ENCODE results near the gene CHST13. TPM values are rescaled to one million over a fixed set of nuclear protein-coding genes. Genes with fewer than 3 reads are reported as not detected.

Gene CHST13
- polyA plus RNA-seq, 4 donors: 3.7 to 6.6 (median 4.5) TPM

DNA sequence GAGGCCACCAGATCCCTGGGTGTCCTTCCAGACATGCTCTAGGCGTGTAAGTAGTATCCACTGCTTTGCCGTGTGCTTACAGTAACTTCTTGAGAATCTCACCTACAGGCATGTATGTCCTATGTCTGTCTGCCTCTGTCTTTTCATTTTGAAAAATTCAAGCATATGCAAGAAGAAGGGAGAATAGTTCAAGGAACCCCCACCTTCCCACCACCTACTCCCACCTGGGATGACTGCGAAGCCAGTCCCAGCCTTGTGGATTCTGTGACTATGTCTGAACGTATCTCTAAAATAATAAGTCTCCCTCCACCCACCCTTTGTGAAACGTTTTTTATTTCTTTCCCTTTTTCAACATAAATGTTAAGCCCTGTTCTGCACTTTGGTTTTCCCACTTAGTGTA is 15.0 kb downstream of the CHST13 start:
- no peak for DNase-seq (ENCODE audit: low read depth in 4 of 4, low spot score in 3 of 4)

DNA sequence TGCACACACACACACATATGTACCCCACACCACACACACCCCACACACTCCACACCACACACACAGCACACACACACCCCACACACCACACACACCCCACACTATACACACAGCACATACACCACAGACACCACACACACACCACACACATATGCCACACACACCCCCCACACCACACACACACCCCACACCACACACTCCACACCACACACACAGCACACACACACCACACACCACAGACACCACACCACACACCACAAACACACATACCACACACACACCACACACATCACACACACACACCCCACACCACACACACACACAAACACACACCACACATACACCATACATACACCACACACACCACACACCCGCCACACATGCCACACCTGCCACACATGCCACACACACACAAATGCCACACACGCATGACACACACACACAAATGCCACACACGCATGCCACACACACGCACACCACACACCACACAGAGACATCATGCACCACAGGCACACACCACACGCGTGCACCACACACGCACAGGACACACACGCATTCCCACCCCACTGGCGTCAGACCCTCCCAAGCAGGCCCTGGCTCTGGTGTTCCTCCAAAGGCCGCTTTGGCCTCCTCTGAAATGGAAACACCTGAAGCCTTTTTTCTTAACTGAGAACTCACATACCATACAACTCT is 15.7 kb downstream of the CHST13 start:
- DNase-seq (ENCODE audit: low read depth in 4 of 4, low spot score in 3 of 4): no peak

DNA sequence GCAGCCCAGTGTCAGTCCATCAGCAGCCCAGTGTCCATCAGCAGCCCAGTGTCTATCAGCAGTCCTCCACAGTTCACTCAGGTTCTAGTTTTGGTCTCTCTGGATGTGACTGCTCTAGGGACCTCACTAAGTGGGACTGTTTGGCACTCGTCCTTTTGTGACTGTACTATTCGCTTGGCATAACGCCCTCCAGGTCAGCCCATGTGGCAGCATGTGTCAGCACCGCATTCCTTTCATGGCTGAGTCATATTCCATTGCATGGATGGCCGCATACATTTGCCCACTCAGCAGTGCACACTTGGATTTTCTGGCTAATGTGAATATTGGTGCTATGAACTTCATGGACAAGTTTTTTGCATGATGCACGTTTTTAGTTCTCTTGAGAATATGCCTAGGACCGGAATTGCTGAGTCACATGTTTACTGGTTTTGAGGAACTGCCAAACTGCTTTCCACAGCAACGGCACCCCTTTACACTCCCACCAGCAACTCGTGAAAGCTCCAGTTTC is 16.4 kb downstream of the CHST13 start:
- no peak for DNase-seq (ENCODE audit: low read depth in 4 of 4, low spot score in 3 of 4)

DNA sequence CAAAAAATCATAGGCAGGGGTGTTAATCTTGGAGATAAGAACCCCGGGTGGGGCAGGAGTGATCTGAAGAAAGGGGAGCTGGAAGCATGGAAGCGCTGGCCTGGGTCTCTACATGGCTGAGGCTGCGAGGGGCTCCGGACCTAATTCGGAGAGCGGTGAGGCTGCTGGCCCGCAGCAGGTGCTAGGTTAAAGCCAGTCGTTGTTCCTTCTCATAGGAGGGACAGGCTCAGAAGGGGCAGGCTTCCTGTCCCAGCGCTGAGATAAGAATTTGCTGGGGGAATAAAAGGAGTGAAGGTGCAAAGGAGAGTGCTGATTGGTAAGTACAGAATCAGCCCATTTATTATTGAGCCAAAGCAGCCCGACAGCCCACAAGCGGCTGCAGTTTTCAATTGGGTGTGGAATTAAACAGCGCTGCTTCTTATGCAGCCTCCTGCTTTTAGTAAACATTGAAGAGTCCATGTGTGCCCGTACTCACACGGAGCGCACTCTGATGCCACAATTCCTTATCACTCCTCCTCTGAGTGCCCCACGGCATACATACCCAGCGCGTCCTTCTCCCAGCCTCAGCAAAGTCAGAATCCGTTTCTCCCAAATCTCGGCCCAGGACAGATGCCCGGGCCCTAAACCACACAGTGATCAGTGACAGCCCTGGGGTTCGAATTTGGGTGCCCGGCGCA is 17.1 kb downstream of the CHST13 start:
- no peak for DNase-seq (ENCODE audit: low read depth in 4 of 4, low spot score in 3 of 4)

DNA sequence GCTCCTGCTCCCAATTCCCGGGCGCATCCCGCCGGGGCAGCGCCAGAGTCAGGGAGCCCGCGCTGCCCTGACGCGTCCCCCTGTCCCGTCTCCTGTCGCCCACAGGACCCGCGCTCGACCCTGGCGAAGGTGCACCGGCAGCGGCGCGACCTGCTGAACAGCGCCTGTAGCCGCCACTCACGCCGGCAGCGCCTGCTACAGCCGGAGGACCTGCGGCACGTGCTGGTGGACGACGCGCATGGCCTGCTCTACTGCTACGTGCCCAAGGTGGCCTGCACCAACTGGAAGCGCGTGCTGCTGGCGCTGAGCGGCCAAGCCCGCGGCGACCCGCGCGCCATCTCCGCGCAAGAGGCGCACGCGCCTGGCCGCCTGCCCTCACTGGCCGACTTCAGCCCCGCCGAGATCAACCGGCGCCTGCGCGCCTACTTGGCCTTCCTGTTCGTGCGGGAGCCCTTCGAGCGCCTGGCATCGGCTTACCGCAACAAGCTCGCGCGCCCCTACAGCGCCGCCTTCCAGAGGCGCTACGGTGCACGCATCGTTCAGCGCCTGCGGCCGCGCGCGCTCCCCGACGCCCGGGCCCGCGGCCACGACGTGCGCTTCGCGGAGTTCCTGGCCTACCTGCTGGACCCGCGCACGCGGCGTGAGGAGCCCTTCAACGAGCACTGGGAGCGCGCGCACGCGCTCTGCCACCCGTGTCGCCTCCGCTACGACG is 17.8 kb downstream of the CHST13 start:
- DNase-seq (ENCODE audit: low read depth in 4 of 4, low spot score in 3 of 4): no peak

DNA sequence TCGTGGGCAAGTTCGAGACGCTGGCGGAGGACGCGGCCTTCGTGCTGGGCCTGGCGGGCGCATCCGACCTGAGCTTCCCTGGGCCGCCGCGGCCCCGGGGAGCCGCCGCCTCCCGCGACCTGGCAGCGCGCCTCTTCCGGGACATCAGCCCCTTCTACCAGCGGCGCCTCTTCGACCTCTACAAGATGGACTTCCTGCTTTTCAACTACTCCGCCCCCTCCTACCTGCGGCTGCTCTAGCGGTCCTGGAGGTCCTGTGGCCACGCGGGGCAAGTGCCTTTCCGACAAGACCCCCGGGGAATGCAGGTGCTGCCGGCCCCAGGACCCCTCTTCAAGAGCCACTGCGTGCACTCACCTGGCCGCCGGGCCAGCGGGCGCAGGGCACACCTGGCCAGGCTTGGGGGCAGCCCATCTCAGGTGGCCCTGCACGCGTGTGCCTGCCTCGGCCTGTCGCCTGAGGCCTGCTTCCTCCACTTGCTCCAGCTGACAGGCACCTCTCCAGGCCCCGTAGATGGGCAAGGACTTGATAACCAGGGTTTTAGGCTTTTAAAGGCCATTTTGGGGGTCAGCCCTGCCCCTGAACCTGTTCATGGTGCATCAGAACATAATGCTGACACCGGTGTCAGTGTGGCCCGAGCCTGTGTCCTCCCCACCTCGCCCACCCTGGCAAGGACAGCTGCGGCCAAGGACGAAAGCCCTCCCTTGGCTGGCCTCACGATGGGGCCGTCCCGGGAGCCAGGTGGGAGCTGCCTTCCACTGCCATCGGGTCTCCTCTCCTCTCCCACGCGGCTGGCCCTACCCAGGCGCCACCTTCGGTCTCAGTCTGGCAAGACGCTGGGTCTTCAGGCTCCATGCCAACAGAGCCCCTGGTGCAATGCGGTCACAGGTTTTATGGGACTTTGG is 18.6 kb downstream of the CHST13 start:
- no peak for DNase-seq (ENCODE audit: low read depth in 4 of 4, low spot score in 3 of 4)

DNA sequence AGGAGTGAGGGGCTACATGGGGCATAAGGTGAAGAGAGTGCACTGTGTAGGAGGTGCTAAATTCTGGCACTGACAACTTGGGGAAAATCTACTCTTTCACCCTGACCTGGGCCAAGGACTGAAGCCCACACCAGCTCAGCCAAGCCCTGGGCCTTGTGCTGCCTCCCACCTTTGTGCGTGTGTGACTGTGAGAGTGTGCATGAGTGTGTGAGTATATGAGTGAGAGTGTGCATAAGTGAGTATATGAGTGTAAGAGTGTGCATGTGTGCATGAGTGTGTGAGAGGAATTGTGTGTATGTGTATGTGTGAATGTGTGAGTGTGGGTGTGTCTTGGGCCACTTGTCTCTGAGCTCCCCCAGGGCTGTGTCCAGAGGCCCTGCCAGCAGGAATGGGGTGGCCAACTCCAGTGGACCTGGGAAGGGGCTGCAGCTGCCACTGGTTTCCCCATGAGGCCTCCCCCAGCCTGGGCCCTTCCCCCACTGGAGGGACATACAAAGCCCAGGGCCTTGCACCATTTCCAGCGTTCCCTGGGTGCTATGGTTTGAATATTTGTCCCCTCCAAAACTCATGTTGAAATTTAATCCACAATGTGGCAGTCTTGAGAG is 19.6 kb downstream of the CHST13 start:
- DNase-seq (ENCODE audit: low read depth in 4 of 4, low spot score in 3 of 4): no peak

DNA sequence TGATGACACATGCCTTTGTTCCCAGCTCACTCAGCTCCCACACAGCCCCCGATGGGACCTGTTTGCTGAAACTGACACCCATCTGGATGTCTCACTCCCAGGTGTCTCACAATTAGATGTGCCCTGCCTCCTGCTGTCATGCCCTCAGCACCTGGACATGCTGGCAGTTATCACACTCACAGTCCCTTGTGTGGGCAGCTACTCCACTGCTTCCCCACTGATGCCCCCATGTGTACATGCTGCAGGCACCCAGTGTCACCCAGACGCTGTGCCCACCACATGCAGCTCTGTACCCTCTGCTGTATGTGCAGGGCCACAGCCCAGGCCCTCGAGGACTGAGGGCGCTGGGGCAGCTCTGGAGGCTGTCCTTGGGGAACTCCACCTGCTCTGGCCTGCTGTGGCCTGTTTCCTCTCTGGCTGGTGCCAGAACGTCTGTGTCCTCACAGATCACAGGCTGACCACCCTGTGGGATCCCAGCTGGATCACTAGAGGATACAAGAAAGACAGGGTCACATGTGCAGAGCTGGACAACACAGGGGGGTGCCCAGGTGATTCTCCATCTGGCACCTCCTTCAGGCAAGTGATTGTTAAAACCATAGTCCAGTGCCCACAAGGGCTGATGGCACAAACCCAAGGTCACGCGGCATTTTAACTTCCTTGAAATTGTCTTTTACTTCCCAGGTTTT is 20.8 kb downstream of the CHST13 start:
- no peak for DNase-seq (ENCODE audit: low read depth in 4 of 4, low spot score in 3 of 4)

DNA sequence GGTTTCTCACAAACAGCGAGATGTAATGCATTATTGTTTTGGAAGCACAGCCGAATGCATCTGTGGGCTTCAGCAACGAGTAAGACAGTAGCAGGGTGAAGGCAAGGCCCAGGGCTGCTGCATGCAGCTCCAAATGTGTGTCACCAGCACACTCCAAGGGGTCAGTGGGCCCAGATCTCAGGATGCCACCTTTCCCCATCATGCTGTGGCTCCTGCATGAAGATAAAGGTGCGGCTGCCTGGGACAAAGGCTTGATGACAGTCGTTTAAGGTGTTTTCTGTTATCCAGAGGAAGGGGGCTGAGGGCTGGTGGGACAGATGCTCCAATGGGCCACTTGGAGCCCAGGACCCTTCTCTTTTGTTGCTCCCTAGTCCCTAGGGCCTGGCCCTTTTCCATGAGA is 21.6 kb downstream of the CHST13 start:
- no peak for DNase-seq (ENCODE audit: low read depth in 4 of 4, low spot score in 3 of 4)

DNA sequence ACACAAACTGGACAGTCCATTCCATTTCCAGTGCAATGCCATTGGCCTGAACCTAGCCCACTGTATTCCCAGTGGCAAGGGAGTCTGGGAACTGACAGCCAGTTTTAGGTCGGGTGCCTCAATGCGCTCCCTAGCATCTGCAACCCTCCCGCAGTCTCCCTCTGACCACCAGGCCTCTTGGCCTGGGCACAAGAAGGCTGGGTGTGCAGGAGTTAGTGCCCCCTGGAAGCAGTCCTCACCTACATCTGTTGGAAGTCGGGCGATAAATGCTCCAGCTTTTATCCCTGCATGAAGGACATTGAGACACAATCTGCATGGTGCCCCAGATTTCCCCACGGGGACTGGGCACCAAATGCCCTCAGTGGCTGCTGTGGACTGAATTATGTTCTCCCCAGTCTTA is 22.1 kb downstream of the CHST13 start:
- DNase-seq (ENCODE audit: low read depth in 4 of 4, low spot score in 3 of 4): no peak

DNA sequence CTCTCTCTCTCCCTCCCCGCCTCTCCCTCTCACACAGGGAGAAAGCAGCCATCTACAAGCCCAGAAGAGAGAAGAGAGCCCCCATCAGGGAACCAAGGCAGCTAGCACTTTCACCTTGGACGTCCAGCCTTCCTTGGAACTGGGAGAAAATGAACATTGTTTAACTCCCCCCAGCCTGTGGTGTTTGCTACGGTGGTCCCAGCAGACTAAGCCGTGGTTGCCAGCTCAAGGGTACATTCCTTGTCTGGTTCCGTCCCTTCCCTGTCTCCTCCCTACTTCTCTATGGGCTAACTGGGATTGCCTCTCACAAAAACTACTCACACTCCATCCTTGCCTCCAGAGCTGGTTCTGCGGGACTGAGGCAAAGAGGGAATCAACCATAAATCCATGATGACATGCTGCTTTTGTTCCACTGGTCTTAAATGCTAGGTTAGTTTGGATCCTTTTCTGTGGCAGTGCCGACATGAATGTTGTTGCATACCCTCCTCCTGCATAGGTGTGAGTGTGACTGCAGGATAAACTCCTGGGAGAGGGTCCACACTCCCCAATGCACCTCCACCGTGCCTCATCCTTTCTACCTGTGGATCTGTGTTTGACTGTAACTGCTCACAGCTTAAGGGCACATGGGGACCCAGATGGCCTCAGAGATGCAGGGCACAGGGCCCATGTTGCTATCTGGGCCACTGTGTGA is 22.7 kb downstream of the CHST13 start:
- no peak for DNase-seq (ENCODE audit: low read depth in 4 of 4, low spot score in 3 of 4)

DNA sequence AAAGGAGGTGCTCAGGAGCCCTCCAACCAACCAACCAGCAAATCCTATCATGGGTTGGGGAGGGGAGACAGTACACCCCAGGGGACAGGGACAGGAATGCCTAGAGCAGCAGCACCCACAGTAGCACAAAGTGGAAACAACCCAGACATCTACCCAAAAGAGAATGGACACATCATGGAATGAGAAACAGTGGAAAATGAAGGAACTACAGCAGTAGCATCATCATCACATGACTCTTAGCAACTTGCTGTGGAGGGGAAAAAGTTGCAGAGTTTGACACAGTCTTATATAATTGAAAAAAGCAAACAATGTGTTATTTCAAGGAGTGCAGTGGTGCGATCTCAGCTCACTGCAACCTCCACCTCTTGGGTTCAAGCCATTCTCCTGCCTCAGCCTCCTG is 23.8 kb downstream of the CHST13 start:
- DNase-seq (ENCODE audit: low read depth in 4 of 4, low spot score in 3 of 4): no peak

DNA sequence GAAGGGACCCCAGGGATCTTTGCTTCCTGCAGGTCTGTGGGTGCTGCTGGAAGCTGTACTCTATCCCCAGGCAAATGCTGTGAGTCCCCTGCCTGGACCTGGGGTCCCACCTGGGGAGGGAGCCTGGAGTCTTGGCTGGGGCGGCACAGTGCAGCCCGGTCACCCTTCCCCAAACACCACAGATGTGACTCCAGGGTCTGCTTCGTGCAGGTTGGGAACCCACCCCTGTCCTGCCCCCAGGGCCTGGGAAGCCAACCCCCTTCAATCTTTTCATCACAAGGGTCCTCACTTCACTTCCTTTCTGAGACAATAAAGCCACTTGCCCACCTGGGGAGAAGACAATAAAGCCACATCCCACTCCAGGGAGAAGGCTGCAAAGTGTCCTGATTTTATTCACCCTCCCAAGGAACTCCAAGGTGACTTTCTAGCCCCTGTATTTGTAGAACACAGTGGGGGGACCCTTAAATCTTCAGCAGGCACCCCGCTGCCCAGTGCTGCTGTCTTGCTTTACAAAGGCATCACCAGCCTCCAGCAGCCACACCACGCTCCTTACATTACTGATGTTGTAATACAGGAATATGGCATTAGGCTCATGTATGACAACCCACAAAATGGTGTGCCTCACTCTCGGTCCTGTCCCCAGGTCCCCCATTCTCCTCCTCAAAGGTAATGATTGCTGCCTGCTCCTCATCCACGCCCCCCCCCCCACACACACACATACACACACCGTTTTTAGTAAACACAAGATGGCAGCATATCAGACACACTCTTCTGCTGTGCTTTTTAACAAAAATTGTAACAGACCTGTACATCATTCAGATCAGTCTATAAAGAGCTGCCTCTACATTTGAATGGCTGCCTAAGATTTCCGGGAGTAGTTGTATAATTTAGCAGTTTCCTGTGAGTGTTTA is 24.9 kb downstream of the CHST13 start:
- DNase-seq (ENCODE audit: low read depth in 4 of 4, low spot score in 3 of 4): no peak

DNA sequence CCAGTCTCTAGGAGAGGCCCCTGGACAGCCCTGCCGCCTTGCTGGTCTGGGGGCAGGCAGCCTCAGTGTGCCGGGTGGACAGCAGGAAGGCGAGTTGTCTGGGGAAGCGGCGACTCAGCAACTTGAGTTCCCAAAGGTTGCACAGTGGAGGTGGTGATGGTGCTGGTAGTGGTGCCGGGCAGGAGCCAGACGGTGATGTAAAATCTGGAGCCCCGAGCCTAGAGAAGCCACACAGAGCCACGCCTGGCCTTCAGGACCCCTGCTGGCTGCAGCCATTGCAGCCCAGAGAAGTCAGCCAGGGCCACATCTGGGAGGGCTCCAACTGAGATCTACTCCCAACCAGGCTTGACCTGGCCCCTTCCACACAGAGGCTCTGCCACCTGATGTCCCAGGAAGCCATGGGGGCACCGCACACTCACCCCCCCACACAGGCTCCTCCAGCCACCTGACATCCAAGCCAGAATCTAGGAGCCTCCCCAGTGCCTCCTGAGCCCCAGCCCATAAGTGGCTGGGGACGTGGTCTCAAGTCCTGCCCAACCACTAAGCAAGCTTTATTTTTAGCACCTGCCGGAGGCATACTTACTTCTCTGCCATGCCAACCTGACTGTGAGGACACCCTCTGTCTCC is 26.0 kb downstream of the CHST13 start:
- no peak for DNase-seq (ENCODE audit: low read depth in 4 of 4, low spot score in 3 of 4)

DNA sequence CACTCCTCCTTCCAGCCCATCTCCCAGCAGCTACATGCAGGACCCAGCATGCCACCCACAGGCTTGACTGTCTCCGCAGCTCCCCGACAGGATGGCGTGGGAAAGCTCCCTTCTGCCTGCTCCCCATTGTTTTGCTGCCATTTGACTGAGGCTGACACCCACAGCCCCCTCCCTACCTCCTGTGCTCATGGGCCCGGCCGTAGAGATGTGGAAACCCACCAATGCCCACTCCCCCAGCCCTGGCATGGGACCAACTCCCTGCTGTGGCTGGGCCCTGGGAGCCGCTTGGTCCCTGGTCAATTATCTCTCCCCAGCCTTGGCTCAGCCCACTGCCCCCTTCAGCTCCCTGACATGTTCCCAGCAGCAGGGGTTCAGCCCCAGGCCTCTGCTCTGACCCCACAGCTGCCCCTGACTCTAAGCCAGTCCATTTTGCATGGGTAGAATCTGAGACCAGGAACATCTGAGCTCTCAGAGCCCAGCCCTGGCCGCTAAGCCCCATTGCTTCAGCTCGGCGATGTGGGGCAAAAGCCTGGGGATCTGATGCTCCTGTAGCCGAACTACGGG is 26.6 kb downstream of the CHST13 start:
- DNase-seq (ENCODE audit: low read depth in 4 of 4, low spot score in 3 of 4): no peak

DNA sequence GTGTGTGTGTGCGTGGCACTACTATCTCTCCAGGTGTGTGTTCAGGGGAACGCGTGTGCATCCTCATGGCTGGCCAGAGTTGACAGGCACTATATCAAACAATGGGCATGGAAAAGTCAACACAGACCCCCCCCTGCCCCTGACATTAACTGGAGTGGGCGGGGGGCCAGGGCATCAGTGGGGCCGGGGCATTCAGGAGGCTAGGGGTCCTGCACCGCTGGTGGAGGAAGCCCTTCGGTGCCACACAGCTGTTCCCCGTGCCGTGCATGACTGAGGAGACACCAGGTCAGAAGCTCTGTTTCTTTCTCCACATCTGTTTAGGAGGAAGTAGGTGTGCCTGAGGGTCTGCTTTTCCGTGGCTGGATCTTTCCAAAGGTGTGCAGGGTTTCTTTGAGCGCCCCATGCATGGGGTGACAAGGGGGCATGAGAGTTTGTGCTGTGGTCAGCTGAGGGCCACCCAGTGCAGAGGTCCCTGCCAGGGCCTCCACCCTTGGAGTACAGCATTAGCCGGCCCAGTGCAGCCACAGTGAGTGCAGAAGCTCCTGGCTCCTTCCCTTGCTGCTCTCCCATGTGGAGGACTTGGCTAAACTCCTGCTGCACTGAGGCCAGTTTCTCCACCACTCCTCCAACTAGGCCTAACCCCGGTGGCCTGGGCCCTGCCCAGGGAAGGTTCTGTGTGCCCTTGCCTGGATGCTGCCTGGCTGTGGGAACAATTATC is 27.3 kb downstream of the CHST13 start:
- DNase-seq (ENCODE audit: low read depth in 4 of 4, low spot score in 3 of 4): no peak
